Kidney (tissue), 14 donors: Measurements from ENCODE around the gene GOLPH3. TPM values are rescaled to one million over a fixed set of nuclear protein-coding genes. Genes with fewer than 3 reads are reported as not detected.
"Not testable (repeated sequence)": the region's sequence is repeated elsewhere in the genome, so short reads cannot be mapped to it uniquely, and the experiment has no call there.

Experiments
- DNase-seq, 5 donors: peaks; one replicate each; pipeline ENCODE4 v3.0.0-alpha.2; 2013 to 2020
- FAIRE-seq: peaks from 2 replicates; lab custom pipeline; 2012; peaks lifted over from hg19 to GRCh38; lab: Jason Lieb, UNC
- H3K27ac ChIP-seq, 2 donors: one replicate each; pipeline ENCODE4 v1.7.0; 2013; ENCODE audit warnings: low read depth in 2 of 2, low read length in 2 of 2, inconsistent platforms in 1 of 2
- H3K27me3 ChIP-seq: one replicate; pipeline ENCODE4 v1.7.1; 2013; ENCODE audit warnings: low read length, inconsistent platforms; ENCODE audit not compliant: control insufficient read depth, insufficient read depth
- H3K36me3 ChIP-seq, 3 donors: one replicate each; pipeline versions ENCODE4 v1.7.0 to v1.7.1; 2013; ENCODE audit warnings: low read length in 3 of 3, control low read depth in 1 of 3, inconsistent platforms in 1 of 3; ENCODE audit not compliant: insufficient read depth in 3 of 3, control insufficient read depth in 2 of 3
- H3K4me1 ChIP-seq, 3 donors: one replicate each; pipeline versions ENCODE4 v1.7.0 to v1.7.1; 2013; ENCODE audit warnings: low read length in 3 of 3, inconsistent platforms in 1 of 3, low read depth in 1 of 3; ENCODE audit not compliant: control insufficient read depth in 2 of 3, insufficient read depth in 2 of 3
- H3K4me3 ChIP-seq, 3 donors: one replicate each; pipeline versions ENCODE4 v1.7.0 to v1.8.1; 2013; ENCODE audit warnings: low read length in 3 of 3, control low read depth in 1 of 3, inconsistent platforms in 1 of 3
- H3K9ac ChIP-seq, 3 donors: one replicate each; pipeline versions ENCODE4 v1.7.0 to v1.7.1; 2013; ENCODE audit warnings: low read length in 3 of 3, control low read depth in 1 of 3, inconsistent platforms in 1 of 3
- H3K9me3 ChIP-seq, 3 donors: one replicate each; pipeline versions ENCODE4 v1.7.0 to v1.7.1; 2013; ENCODE audit warnings: low read length in 3 of 3, control low read depth in 1 of 3, inconsistent platforms in 1 of 3; ENCODE audit not compliant: control insufficient read depth in 2 of 3, insufficient read depth in 1 of 3
- CTCF ChIP-seq: IDR thresholded peaks from 3 replicates; pipeline ENCODE4 v1.5.1; 2012; ENCODE audit warnings: mild to moderate bottlenecking, moderate library complexity, borderline replicate concordance; ENCODE audit not compliant: insufficient read depth; ENCODE audit errors: extremely low read depth
- intact Hi-C: fragments of 100-400 bp; cut with DNase I; formaldehyde crosslinking; loops from one replicate; pipeline ENCODE4 v1.11.1; 2022
- polyA plus RNA-seq: library from polyadenylated mRNA; stranded (reverse); fragments of 350-450 nt; fragmentation: Illumina TruSeq; extraction: RNeasy Lipid Tissue Mini Kit (QIAGEN cat#74804); gene quantifications from one replicate; pipeline ENCODE4 v1.2.3, GENCODE V29; 2014; ENCODE audit warnings: low read depth, low replicate concordance; ENCODE audit not compliant: insufficient read depth
- total RNA-seq: library from RNA; stranded (reverse); fragmentation: NEBNext Ultra II Directional; extraction: Animal tissue kit (Norgen Biotek cat#: 25700); gene quantifications from one replicate; pipeline ENCODE4 v1.2.1, GENCODE V29; 2021
- donor health status: control.
- donor health status: control.
- donor health status: control.
- donor health status: control.
- donor health status: control.
- donor health status: DM: yes; HTN: yes; CAD: no.
- donor health status: Normal renal cell carcinoma (clear cell type).

Gene GOLPH3
- total and polyA plus RNA-seq, 2 donors from 2014 or later: 38.5 to 118 TPM

- TF ChIP-seq CTCF: no peak
- Histone ChIP-seq H3K36me3 (peaks cover 2 to 10% (median 5%) of the 10 kb centered on the region in 3 donors), H3K4me1 (peaks cover 0 to 12% (median 9%) of the 10 kb centered on the region in 3 donors), H3K4me3 (no peak overlapping the region), H3K27ac (no peak overlapping the region), H3K9ac (no peak overlapping the region), H3K9me3 (no peaks in the 10 kb centered on the region), H3K27me3 (no peaks in the 10 kb centered on the region)
- intact Hi-C loops: no loop called here
- DNase-seq (no peak), FAIRE-seq (no peak)
These were observed 50.0 kb downstream of the GOLPH3 start for GRCh38 chr5:32123889-32124676.

- no peak for TF ChIP-seq CTCF
- FAIRE-seq (no peak), DNase-seq (no peak)
- peaks cover 2 to 10% (median 5%) of the 10 kb centered on the region in 3 donors for H3K36me3 ChIP-seq
- no peak overlapping the region for H3K9ac ChIP-seq
- intact Hi-C loops: no loop called here
- H3K9me3 ChIP-seq: no peaks in the 10 kb centered on the region
- H3K27me3 ChIP-seq: no peaks in the 10 kb centered on the region
- H3K4me1 ChIP-seq: peaks cover 0 to 12% (median 6%) of the 10 kb centered on the region in 3 donors
- no peak overlapping the region for H3K27ac ChIP-seq
- no peak overlapping the region for H3K4me3 ChIP-seq
These were observed 50.9 kb downstream of the GOLPH3 start for GRCh38 chr5:32123058-32123805.

GRCh38 chr5:32118922-32119321, 55.2 kb downstream of the GOLPH3 start:
- H3K36me3 ChIP-seq, H3K9me3 ChIP-seq, H3K27me3 ChIP-seq, H3K27ac ChIP-seq, intact Hi-C loops, H3K9ac ChIP-seq, DNase-seq, H3K4me3 ChIP-seq, FAIRE-seq, H3K4me1 ChIP-seq: not testable (repeated sequence)
